HG02970 (cell line): ENCODE measurements around the gene GJA4.

Source experiments
- ATAC-seq: cut with Tn5 transposase; IDR thresholded peaks from one replicate; pipeline ENCODE4 v1.9.1; 2021; ENCODE audit warnings: mild to moderate bottlenecking, moderate library complexity, moderate number of reproducible peaks; ENCODE audit not compliant: unreplicated experiment, low FRiP score

GJA4 gene

DNA sequence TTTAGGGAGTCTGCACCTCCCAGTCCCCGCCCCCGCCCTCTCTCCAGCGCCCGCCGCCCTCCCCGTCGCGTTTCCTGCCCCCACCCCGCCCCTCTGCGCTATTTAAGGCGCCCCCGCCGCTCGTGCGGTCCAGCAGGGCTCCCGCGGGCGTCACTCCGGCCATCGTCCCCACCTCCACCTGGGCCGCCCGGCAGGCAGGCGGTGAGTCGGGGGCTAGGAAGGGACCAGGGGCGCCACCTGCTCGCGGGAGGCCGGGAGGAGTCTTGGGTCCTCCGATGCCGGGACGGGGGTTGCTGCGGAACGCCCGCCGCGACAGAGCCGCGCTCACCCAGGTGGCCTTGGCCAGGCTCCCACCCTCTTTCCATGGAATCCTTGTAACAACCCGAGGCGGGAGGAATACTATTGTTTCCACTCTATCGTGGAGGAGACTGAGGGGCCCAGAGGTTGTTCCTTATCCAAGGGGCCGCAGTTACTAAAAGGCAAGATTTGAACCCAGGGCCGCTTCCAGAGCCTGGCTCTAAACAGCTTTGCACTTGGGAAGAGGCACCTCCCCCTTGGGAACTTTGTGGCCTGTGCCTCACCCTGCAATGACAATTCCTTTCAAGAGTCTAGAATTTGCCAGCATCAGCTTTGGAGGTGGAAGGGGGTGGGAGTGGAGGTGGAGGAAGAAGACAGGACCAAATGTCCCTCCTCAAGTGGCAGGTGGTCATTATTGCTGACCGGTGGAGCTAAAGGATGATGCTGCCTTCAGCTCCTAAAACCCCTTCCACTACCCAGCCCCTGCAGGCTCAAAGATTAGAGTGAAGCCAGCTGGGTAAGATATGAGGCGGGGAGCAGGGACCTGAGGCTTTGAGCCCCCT is at the start of gene GJA4:
Gene GJA4 (plus strand): TSS at position 132 of the 860 bp plus-strand sequence. CDS start 1,215 bp downstream, outside the sequence.
- ATAC-seq, result no peak

DNA sequence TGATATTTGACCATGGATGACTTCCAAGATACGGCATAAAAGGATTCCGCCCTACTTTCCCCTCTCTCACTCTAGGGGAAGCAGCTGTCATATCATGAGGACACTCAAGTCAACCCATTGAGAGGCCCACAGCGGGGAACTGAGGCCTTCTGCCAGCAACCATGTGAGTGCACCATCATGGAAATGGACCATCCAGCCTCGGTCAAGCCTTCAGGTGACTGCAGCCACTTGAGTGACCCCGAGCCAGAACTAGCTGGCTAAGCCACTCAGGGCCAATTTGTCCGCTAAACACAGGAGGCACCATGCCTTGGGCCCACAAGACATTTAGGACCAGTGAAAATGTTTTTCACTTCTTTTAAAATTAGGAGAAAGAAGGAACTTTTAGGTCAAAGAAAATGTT is 49.0 kb upstream of the GJA4 start:
- ATAC-seq, result no peak

- no peak for ATAC-seq
Measured at GRCh38 chr1:34744851-34745250, 47.9 kb upstream of the GJA4 start.

- ATAC-seq, result no peak
Measured at GRCh38 chr1:34745666-34746065, 47.1 kb upstream of the GJA4 start.

GRCh38 chr1:34746101-34746500 is 46.7 kb upstream of the GJA4 start:
- no peak for ATAC-seq

GRCh38 chr1:34746785-34747637 is 45.8 kb upstream of the GJA4 start:
- no peak for ATAC-seq

GRCh38 chr1:34747638-34747941 is 45.2 kb upstream of the GJA4 start:
- no peak for ATAC-seq

- ATAC-seq, result no peak
Measured at GRCh38 chr1:34749992-34750391, 42.8 kb upstream of the GJA4 start.

GRCh38 chr1:34750610-34751009 is 42.2 kb upstream of the GJA4 start:
- no peak for ATAC-seq

- ATAC-seq, result no peak
Measured at GRCh38 chr1:34753163-34753562, 39.6 kb upstream of the GJA4 start.

GRCh38 chr1:34754964-34755637 is 37.7 kb upstream of the GJA4 start, which contains the start of gene GJB5:
GJB5 (plus strand) TSS chr1:34755047; CDS start chr1:34757331, 2,284 bp downstream.
- no peak for ATAC-seq

DNA sequence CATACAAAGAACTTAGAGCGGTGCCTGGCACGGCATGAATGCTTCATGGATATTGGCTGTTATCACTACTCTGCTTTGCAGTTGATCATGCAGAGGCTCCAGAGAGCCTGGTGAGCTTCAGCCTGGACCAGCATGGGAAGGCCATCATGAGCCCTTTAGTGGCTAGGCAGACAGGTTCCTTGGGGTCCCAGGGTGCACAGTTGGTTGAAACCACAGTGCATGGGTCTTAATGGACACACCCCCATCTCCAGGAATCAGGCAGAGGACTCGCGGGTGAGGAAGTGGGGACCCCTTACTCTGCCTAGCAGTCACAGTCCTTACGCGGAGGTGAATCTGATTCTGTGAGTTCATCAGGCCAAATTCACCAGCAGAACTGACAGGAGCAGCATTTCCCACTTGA is 36.8 kb upstream of the GJA4 start:
- ATAC-seq, result no peak

DNA sequence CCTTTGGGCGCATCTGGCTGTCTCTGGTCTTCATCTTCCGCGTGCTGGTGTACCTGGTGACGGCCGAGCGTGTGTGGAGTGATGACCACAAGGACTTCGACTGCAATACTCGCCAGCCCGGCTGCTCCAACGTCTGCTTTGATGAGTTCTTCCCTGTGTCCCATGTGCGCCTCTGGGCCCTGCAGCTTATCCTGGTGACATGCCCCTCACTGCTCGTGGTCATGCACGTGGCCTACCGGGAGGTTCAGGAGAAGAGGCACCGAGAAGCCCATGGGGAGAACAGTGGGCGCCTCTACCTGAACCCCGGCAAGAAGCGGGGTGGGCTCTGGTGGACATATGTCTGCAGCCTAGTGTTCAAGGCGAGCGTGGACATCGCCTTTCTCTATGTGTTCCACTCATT is 35.4 kb upstream of the GJA4 start:
- ATAC-seq, result no peak

DNA sequence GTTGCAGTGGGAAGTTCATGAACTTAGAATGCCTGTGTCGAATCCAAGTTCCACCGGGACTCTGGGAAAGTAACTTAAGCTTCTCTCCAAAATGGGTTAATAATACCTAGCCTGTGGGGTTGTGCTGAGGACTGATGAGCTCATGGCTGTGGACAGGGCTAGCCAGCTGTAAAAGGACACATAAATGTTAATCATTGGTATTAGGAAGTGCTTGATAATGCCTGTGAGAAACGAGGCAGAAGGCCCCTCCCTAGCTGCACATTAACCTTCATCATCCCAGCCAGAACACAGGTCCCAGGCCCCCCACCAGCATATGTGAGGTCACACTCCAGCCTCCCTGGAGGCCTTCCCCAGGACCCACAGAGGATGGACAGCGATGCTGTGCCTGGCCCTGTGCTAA is 34.0 kb upstream of the GJA4 start:
- ATAC-seq, result no peak

DNA sequence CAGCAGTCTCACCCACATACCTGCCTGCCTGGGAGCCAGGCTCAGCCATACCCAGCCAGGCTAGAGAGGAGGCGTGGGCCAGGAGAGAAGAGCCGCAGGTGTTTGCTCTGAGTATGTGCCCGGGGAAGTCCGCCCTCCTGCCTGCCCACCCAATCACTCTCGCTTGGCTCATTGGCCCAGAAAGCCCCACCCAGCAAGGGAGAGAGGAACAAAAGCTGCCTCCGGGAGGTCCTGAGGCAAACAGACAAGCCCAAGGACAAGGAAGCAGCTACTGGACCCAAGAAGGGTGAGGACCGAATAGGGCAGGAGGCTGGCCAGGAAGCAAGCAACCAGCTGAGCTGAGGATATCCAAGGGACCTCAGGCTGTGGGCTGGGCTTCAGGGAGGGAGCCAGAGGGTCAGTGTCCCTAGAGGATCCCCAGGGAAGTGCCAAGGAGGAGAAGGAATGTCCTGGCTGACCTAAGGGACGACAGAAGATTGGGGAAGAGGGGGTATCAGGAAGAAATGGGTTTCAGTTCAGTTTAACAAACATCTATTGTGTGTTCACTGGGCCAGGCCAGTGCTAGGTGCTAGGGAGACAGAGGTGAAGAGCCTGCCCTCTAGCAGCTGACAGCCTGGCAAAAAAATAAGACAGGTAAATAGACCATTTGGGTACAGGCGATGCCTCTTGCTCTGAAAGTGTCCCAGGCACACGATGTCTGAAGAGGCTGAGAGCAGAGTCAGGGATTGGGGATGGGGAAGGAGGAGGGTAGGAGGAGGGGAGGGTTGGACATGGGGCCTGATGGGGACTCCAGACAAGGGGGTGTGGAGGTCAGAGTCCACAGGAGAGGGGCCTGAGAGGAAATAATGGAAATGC is 33.1 kb upstream of the GJA4 start, which contains the start of gene GJB4:
Gene GJB4 (plus strand): TSS at position 238 of the 855 bp plus-strand sequence. CDS start 1,515 bp downstream, outside the sequence.
- ATAC-seq, result no peak

GRCh38 chr1:34761176-34761761 is 31.5 kb upstream of the GJA4 start:
- ATAC-seq, result no peak

- ATAC-seq, result no peak
Measured at GRCh38 chr1:34761776-34762307, 31.0 kb upstream of the GJA4 start.

DNA sequence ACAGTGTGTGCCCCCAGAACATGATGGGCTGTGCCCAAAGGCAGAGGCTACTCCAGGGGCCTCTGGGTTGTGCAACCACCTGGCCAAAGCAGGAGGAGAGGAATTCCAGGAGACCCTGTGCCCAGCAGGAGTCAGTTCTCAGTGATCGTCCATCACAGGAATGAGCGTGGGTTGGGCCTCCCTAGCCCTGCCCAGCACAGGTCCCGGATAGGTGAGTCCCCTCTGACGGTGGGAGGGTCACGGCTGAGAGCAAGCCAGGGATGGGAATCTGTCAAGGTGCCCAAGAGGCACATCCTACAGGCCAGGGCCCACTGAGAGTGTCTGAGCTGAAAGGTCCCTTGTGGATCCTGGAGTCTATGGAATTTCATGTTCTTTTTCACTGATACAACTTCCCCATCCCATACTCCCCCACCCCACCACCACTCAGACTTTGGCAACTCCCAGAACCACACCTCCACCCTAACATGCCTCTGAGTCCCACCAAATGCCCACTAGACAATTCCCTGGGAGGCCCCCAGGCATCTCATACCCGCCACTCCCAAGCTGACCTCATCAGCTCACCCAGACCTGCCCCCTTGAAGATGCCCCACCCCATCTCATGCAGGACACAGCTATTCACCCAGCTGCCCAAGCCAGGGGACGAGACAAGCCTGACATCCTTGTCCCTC is 30.2 kb upstream of the GJA4 start:
- ATAC-seq, result no peak
